Measurements from ENCODE around the gene OR10K2. TPM values are rescaled to one million over a fixed set of nuclear protein-coding genes. Genes with fewer than 3 reads are reported as not detected.

Gene OR10K2
- total and polyA plus RNA-seq, 2 of the 8 experiments (the other 6 are each of a cell fraction or from before 2014, with no cell fraction given): not detected

Other genes with a start within 250 kb of the OR10K2 start
- gene CD1D, start 245.3 kb downstream of the OR10K2 start, total RNA-seq (2021; fragmentation: NEBNext Ultra II Directional; extraction: Animal tissue kit (Norgen Biotek cat#: 25700)): 0.92 and 1.1 TPM in 2 replicates
- gene CD1D, start 245.3 kb downstream of the OR10K2 start, polyA plus RNA-seq (2011; rRNA removed): 1.2 and 1.6 TPM in 2 replicates
- gene CD1A, start 171.8 kb downstream of the OR10K2 start, total RNA-seq (2021; fragmentation: NEBNext Ultra II Directional; extraction: Animal tissue kit (Norgen Biotek cat#: 25700)): not detected in 2 replicates
- not detected in 2 replicates for gene CD1A, start 171.8 kb downstream of the OR10K2 start, polyA plus RNA-seq (2011; rRNA removed)
- 0.27 and 0.35 TPM in 2 replicates for gene CD1C, start 136.3 kb downstream of the OR10K2 start, total RNA-seq (2021; fragmentation: NEBNext Ultra II Directional; extraction: Animal tissue kit (Norgen Biotek cat#: 25700))
- gene CD1C, start 136.3 kb downstream of the OR10K2 start, polyA plus RNA-seq (2011; rRNA removed): 0.06 TPM in 2 replicates
- not detected in 2 replicates for gene CD1B, start 94.7 kb downstream of the OR10K2 start, total RNA-seq (2021; fragmentation: NEBNext Ultra II Directional; extraction: Animal tissue kit (Norgen Biotek cat#: 25700))
- gene CD1B, start 94.7 kb downstream of the OR10K2 start, polyA plus RNA-seq (2011; rRNA removed): not detected in 2 replicates
- not detected in 2 replicates for gene CD1E, start 72.3 kb downstream of the OR10K2 start, total RNA-seq (2021; fragmentation: NEBNext Ultra II Directional; extraction: Animal tissue kit (Norgen Biotek cat#: 25700))
- not detected in 2 replicates for gene CD1E, start 72.3 kb downstream of the OR10K2 start, polyA plus RNA-seq (2011; rRNA removed)
- not detected in 2 replicates for gene OR10T2, start 26.8 kb downstream of the OR10K2 start, total RNA-seq (2021; fragmentation: NEBNext Ultra II Directional; extraction: Animal tissue kit (Norgen Biotek cat#: 25700))
- not detected in 2 replicates for gene OR10T2, start 26.8 kb downstream of the OR10K2 start, polyA plus RNA-seq (2011; rRNA removed)
- gene OR10K1, start 35.6 kb upstream of the OR10K2 start, total RNA-seq (2021; fragmentation: NEBNext Ultra II Directional; extraction: Animal tissue kit (Norgen Biotek cat#: 25700)): not detected in 2 replicates
- gene OR10K1, start 35.6 kb upstream of the OR10K2 start, polyA plus RNA-seq (2011; rRNA removed): not detected in 2 replicates
- gene OR10R2, start 46.0 kb upstream of the OR10K2 start, total RNA-seq (2021; fragmentation: NEBNext Ultra II Directional; extraction: Animal tissue kit (Norgen Biotek cat#: 25700)): not detected in 2 replicates
- gene OR10R2, start 46.0 kb upstream of the OR10K2 start, polyA plus RNA-seq (2011; rRNA removed): not detected in 2 replicates
- gene OR6Y1, start 128.2 kb upstream of the OR10K2 start, total RNA-seq (2021; fragmentation: NEBNext Ultra II Directional; extraction: Animal tissue kit (Norgen Biotek cat#: 25700)): 0.07 TPM in 1 of 2 replicates, not detected in the other
- not detected in 2 replicates for gene OR6Y1, start 128.2 kb upstream of the OR10K2 start, polyA plus RNA-seq (2011; rRNA removed)
- gene OR6P1, start 144.3 kb upstream of the OR10K2 start, total RNA-seq (2021; fragmentation: NEBNext Ultra II Directional; extraction: Animal tissue kit (Norgen Biotek cat#: 25700)): not detected in 2 replicates
- gene OR6P1, start 144.3 kb upstream of the OR10K2 start, polyA plus RNA-seq (2011; rRNA removed): not detected in 2 replicates
- gene OR10X1, start 153.7 kb upstream of the OR10K2 start, total RNA-seq (2021; fragmentation: NEBNext Ultra II Directional; extraction: Animal tissue kit (Norgen Biotek cat#: 25700)): not detected in 2 replicates
- gene OR10X1, start 153.7 kb upstream of the OR10K2 start, polyA plus RNA-seq (2011; rRNA removed): not detected in 2 replicates
- gene OR10Z1, start 179.0 kb upstream of the OR10K2 start, total RNA-seq (2021; fragmentation: NEBNext Ultra II Directional; extraction: Animal tissue kit (Norgen Biotek cat#: 25700)): not detected in 2 replicates
- not detected in 2 replicates for gene OR10Z1, start 179.0 kb upstream of the OR10K2 start, polyA plus RNA-seq (2011; rRNA removed)